HG02852 (cell line): ENCODE results near the gene NCSTN.
"Not testable (repeated sequence)": the region's sequence is repeated elsewhere in the genome, so short reads cannot be mapped to it uniquely, and the experiment has no call there.

Experiments used
- ATAC-seq: cut with Tn5 transposase; IDR thresholded peaks from one replicate; pipeline ENCODE4 v1.9.1; 2021; ENCODE audit warnings: mild to moderate bottlenecking, moderate library complexity; ENCODE audit not compliant: unreplicated experiment

NCSTN gene

GRCh38 chr1:160370561-160371345 is 27.6 kb downstream of the NCSTN start:
- no peak for ATAC-seq

- no peak for ATAC-seq
Measured at GRCh38 chr1:160371346-160371631, 28.1 kb downstream of the NCSTN start.

- no peak for ATAC-seq
Measured at GRCh38 chr1:160371756-160372155, 28.6 kb downstream of the NCSTN start.

GRCh38 chr1:160373696-160374095 is 30.5 kb downstream of the NCSTN start:
- ATAC-seq = no peak

- ATAC-seq = no peak
Measured at GRCh38 chr1:160374306-160375110, 31.3 kb downstream of the NCSTN start.

GRCh38 chr1:160375788-160376524 is 32.8 kb downstream of the NCSTN start:
- peak; percentile 41 for ATAC-seq

GRCh38 chr1:160376525-160377131 is 33.4 kb downstream of the NCSTN start:
- ATAC-seq = peak; percentile 45

GRCh38 chr1:160377585-160378206 is 34.5 kb downstream of the NCSTN start:
- no peak for ATAC-seq

GRCh38 chr1:160384812-160385211 is 41.6 kb downstream of the NCSTN start:
- not testable (repeated sequence) for ATAC-seq

- not testable (repeated sequence) for ATAC-seq
Measured at GRCh38 chr1:160388406-160388805, 45.2 kb downstream of the NCSTN start.

GRCh38 chr1:160394673-160395072 is 51.5 kb downstream of the NCSTN start:
- no peak for ATAC-seq

GRCh38 chr1:160397651-160398050 is 54.5 kb downstream of the NCSTN start:
- no peak for ATAC-seq

GRCh38 chr1:160398823-160399222 is 55.6 kb downstream of the NCSTN start:
- ATAC-seq = no peak

- ATAC-seq = no peak
Measured at GRCh38 chr1:160399544-160400222, 56.5 kb downstream of the NCSTN start.

GRCh38 chr1:160400223-160400645 is 57.1 kb downstream of the NCSTN start, which contains the start of gene VANGL2:
Gene VANGL2 (plus strand): TSS chr1:160400564. CDS start chr1:160415838, 15,274 bp downstream.
- no peak for ATAC-seq

- ATAC-seq = no peak
Measured at GRCh38 chr1:160400646-160401486, 57.7 kb downstream of the NCSTN start.

GRCh38 chr1:160401487-160401805 is 58.3 kb downstream of the NCSTN start:
- no peak for ATAC-seq

- ATAC-seq = no peak
Measured at GRCh38 chr1:160402001-160402795, 59.0 kb downstream of the NCSTN start.
